PC-3 (cell line): ENCODE measurements around the gene ERN2. TPM values are rescaled to one million over a fixed set of nuclear protein-coding genes. Genes with fewer than 3 reads are reported as not detected.

Experiments
- ATAC-seq: fragments of 200-7000 bp; cut with Tn5 transposase; 2 replicates; pipeline ENCODE4 v1.9.1; 2020; ENCODE audit warnings: mild to moderate bottlenecking, moderate library complexity
- BruUV-seq: library from RNA; stranded (reverse); fragments of 400-500 nt; replicated peaks from 2 replicates; lab custom pipeline; 2021; lab: Mats Ljungman, UMichigan
- CTCF ChIA-PET: fragments of 300-600 bp; sonication (Branson Sonifier 250); formaldehyde crosslinking; loops from one replicate; lab custom pipeline; 2022; ENCODE audit warnings: antibody characterized with exemption; lab: Charles Lee
- POLR2A ChIA-PET: fragments of 300-600 bp; sonication (Branson Sonifier 250); formaldehyde crosslinking; loops from one replicate; lab custom pipeline; 2022; ENCODE audit warnings: antibody characterized with exemption; ENCODE audit not compliant: unreplicated experiment; lab: Charles Lee
- DNase-seq: peaks from one replicate; pipeline ENCODE4 v3.0.0-alpha.2; 2015
- H2AFZ ChIP-seq: fragments of 300-600 bp; sonication (generic); 2 replicates; pipeline ENCODE4 v1.6.0; 2016; ENCODE audit warnings: antibody characterized with exemption, low read length
- H3F3A ChIP-seq: fragments of 300-600 bp; sonication (generic); one replicate; pipeline ENCODE4 v1.6.0; 2017; ENCODE audit warnings: antibody characterized with exemption, low read length, control low read depth, mild to moderate bottlenecking; ENCODE audit not compliant: unreplicated experiment
- H3K27ac ChIP-seq: fragments of 300-600 bp; sonication (generic); 2 replicates; pipeline ENCODE4 v1.5.1; 2016; ENCODE audit warnings: mild to moderate bottlenecking, low read length
- H3K27me3 ChIP-seq: fragments of 300-600 bp; sonication (generic); 2 replicates; pipeline ENCODE4 v1.6.1; 2016; ENCODE audit warnings: low read length, mixed read lengths
- H3K36me3 ChIP-seq: fragments of 300-600 bp; sonication (generic); 2 replicates; pipeline ENCODE4 v1.6.1; 2016; ENCODE audit warnings: low read depth, mixed run types, low read length, mixed read lengths
- H3K4me1 ChIP-seq: fragments of 300-600 bp; sonication (generic); 2 replicates; pipeline ENCODE4 v1.5.1; 2016; ENCODE audit warnings: low read length; ENCODE audit not compliant: insufficient read depth
- H3K4me2 ChIP-seq: fragments of 300-600 bp; sonication (generic); 2 replicates; pipeline ENCODE4 v1.6.0; 2016; ENCODE audit warnings: low read length
- H3K4me3 ChIP-seq: fragments of 300-600 bp; sonication (generic); 2 replicates; pipeline ENCODE4 v1.5.1; 2016; ENCODE audit warnings: mild to moderate bottlenecking, low read length, mixed read lengths
- H3K79me2 ChIP-seq: fragments of 300-600 bp; sonication (generic); 2 replicates; pipeline ENCODE4 v1.6.1; 2017; ENCODE audit warnings: low read length, mixed read lengths
- H3K9ac ChIP-seq: fragments of 300-600 bp; sonication (generic); 2 replicates; pipeline ENCODE4 v1.6.0; 2016; ENCODE audit warnings: mild to moderate bottlenecking, low read length
- H3K9me2 ChIP-seq: fragments of 300-600 bp; sonication (generic); replicated peaks from 2 replicates; pipeline ENCODE4 v1.6.1; 2016; ENCODE audit warnings: mixed run types, low read length, mixed read lengths
- H3K9me3 ChIP-seq: fragments of 300-600 bp; sonication (generic); 2 replicates; pipeline ENCODE4 v1.6.1; 2016; ENCODE audit warnings: low read length, mixed read lengths
- H4K20me1 ChIP-seq: fragments of 300-600 bp; sonication (generic); 2 replicates; pipeline ENCODE4 v1.6.1; 2016; ENCODE audit warnings: low read length, mixed read lengths
- CTCF ChIP-seq: fragments of 300-600 bp; sonication (generic); conservative IDR thresholded peaks from 2 replicates; pipeline ENCODE4 v1.5.1; 2017; ENCODE audit warnings: antibody characterized with exemption, low read depth, mild to moderate bottlenecking, low read length
- EZH2 ChIP-seq: fragments of 300-600 bp; sonication (generic); IDR thresholded peaks from one replicate; pipeline ENCODE4 v1.6.1; 2017; ENCODE audit warnings: antibody characterized with exemption, mild to moderate bottlenecking, low read length; ENCODE audit not compliant: unreplicated experiment
- EZH2phosphoT487 ChIP-seq: fragments of 300-600 bp; sonication (generic); IDR thresholded peaks from 2 replicates; pipeline ENCODE4 v1.6.1; 2018; ENCODE audit warnings: mild to moderate bottlenecking, antibody characterized with exemption, low read length, borderline replicate concordance
- intact Hi-C: fragments of 100-400 bp; cut with micrococcal nuclease; formaldehyde crosslinking; loops from 2 replicates; pipeline ENCODE4 v1.9.0; 2023
- total RNA-seq: library from RNA; depleted of rRNA; stranded (reverse); fragments of >200 nt; gene quantifications from 2 replicates; pipeline ENCODE4 v1.2.3, GENCODE V29; 2014

The ERN2 gene
- total RNA-seq, 1 experiment from 2014 or later, result not detected

GRCh38 chr16:23690771-23691482, 22.1 kb downstream of the ERN2 start:
- H4K20me1 ChIP-seq, result no peaks in the 10 kb centered on the region
- H3K9me2 ChIP-seq, result no peaks in the 10 kb centered on the region
- H3K27me3 ChIP-seq, result no peaks in the 10 kb centered on the region
- CTCF ChIA-PET, result no interaction called here
- no peaks in the 10 kb centered on the region for H3K4me1 ChIP-seq
- peaks cover 26% of the 10 kb centered on the region for H3K36me3 ChIP-seq
- no peaks in the 10 kb centered on the region for H3F3A ChIP-seq
- H3K4me2 ChIP-seq, result no peak overlapping the region
- H2AFZ ChIP-seq, result no peak overlapping the region
- no peak overlapping the region for H3K9ac ChIP-seq
- H3K79me2 ChIP-seq, result 0 out of 2 replicates have a peak, but pooled peaks cover 2% of the 10 kb centered on the region
- intact Hi-C loops, result no loop called here
- POLR2A ChIA-PET, result no interaction called here
- no peaks in the 10 kb centered on the region for H3K9me3 ChIP-seq
- no peak; the same call in 1 of the 2 replicates for ATAC-seq
- no peak for DNase-seq
- no peak overlapping the region for H3K27ac ChIP-seq
- no TSS peak for BruUV-seq
- no peak overlapping the region for H3K4me3 ChIP-seq
- TF ChIP-seq CTCF, result no peak
- no peak for TF ChIP-seq EZH2phosphoT487
- no peak for TF ChIP-seq EZH2

GRCh38 chr16:23689442-23690187, 23.4 kb downstream of the ERN2 start:
- H4K20me1 ChIP-seq, result no peaks in the 10 kb centered on the region
- H3K4me2 ChIP-seq, result no peak overlapping the region
- no peak overlapping the region for H3K4me3 ChIP-seq
- intact Hi-C loops, result no loop called here
- no peaks in the 10 kb centered on the region for H3K9me3 ChIP-seq
- ChIA-PET POLR2A (no interaction called here), CTCF (no interaction called here)
- TF ChIP-seq CTCF (no peak), EZH2 (no peak), EZH2phosphoT487 (no peak)
- TSS peak; percentile 40 for BruUV-seq
- no peak overlapping the region for H3K27ac ChIP-seq
- no peak overlapping the region for H3K9ac ChIP-seq
- H3K36me3 ChIP-seq, result peaks cover 26% of the 10 kb centered on the region
- H3K4me1 ChIP-seq, result no peaks in the 10 kb centered on the region
- ATAC-seq (no peak), DNase-seq (no peak)
- no peaks in the 10 kb centered on the region for H3K9me2 ChIP-seq
- no peaks in the 10 kb centered on the region for H3F3A ChIP-seq
- H3K27me3 ChIP-seq, result no peaks in the 10 kb centered on the region
- 0 out of 2 replicates have a peak, but pooled peaks cover 12% of the 10 kb centered on the region for H3K79me2 ChIP-seq
- H2AFZ ChIP-seq, result no peak overlapping the region
